Activated T-helper 1 cell treated with anti-CD3 and anti-CD28 coated beads, Interleukin-12 subunit alpha, Interleukin-12 subunit beta, Interleukin-2, Interleukin-4 antibody, amounts not matched to agents 30 ng/mL and 10 ng/mL and 1 ng/mL, durations not matched to agents 14 hours and 24 hours and 36 hours (primary cell): Measurements from ENCODE around the gene RSPH6A. TPM values are rescaled to one million over a fixed set of nuclear protein-coding genes. Genes with fewer than 3 reads are reported as not detected.

Experiments used
- DNase-seq: peaks from one replicate; pipeline ENCODE4 v3.0.0; 2021; ENCODE audit warnings: low spot score
- H3K27ac Mint-ChIP-seq: one replicate; pipeline ENCODE4 v1.8.0; 2021; ENCODE audit warnings: mild to moderate bottlenecking, mixed read lengths
- H3K27me3 Mint-ChIP-seq: one replicate; pipeline ENCODE4 v1.8.0; 2022; ENCODE audit warnings: mild to moderate bottlenecking, moderate library complexity, mixed read lengths; ENCODE audit not compliant: insufficient read depth
- H3K36me3 Mint-ChIP-seq: one replicate; pipeline ENCODE4 v1.8.0; 2021; ENCODE audit warnings: low read depth, mixed read lengths
- H3K4me1 Mint-ChIP-seq: one replicate; pipeline ENCODE4 v1.8.0; 2021; ENCODE audit warnings: low read depth, mixed read lengths
- H3K4me3 Mint-ChIP-seq: one replicate; pipeline ENCODE4 v1.8.0; 2021; ENCODE audit warnings: mild to moderate bottlenecking, moderate library complexity, mixed read lengths
- H3K9me3 Mint-ChIP-seq: one replicate; pipeline ENCODE4 v1.8.0; 2021; ENCODE audit warnings: mixed read lengths
- intact Hi-C: fragments of 100-400 bp; cut with micrococcal nuclease; formaldehyde crosslinking; loops from one replicate; pipeline ENCODE4 v1.15.1; 2024
- total RNA-seq: library from RNA; stranded (reverse); gene quantifications from 2 replicates; pipeline ENCODE4 v1.2.3, GENCODE V29; 2022

The RSPH6A gene
- total RNA-seq, 1 donor from 2014 or later: 0.29 TPM

DNA sequence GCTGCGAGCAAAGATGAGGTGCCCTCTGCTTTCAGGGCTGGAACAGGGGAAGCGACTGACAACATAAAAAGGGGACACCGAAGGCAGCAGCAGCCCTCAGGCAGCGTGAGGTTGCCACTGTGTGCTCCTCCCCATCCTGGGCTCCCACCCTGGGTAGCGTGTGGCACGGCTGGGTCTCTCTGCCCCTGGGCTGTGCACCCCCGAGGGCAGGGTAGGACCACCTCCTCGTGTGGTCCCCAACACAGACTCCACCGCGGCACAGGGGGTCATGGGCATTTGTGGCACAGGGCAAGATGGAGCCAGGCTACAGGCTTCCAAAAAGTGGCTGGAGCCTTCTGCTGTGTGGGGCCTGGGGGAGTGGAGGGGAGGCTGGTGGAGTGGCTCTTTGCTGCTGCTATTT is 6.5 kb upstream of the RSPH6A start:
- DNase-seq: no peak
- Mint-ChIP-seq H3K27me3 (no peaks in the 10 kb centered on the region), H3K27ac (no peak overlapping the region), H3K4me3 (no peak overlapping the region), H3K4me1 (no peaks in the 10 kb centered on the region), H3K36me3 (peaks cover 23% of the 10 kb centered on the region), H3K9me3 (no peaks in the 10 kb centered on the region)
- intact Hi-C loops: no loop called here

DNA sequence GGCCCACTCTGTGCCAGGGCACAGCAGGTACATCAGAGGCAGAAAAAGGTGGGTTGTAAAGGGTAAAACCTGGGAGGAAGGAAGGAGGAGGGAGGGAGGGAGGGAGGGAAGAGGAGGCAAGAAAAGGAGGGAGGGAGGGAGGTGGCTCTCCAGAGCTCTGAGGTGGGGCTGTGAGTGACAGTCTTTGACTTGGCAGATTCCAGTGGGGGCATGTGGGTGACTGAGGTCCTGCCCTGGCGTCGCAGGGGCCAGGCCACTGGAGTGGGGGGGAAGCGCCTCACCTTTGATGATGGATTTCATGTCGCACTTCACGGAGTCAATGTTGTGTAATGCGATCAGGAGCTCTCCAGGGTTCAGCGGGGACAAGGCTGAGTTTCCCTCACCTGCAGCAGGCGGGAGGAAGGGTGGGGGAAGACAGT is 6.0 kb upstream of the RSPH6A start:
- Mint-ChIP-seq H3K4me3 (no peak overlapping the region), H3K9me3 (no peaks in the 10 kb centered on the region), H3K27me3 (no peaks in the 10 kb centered on the region), H3K4me1 (no peaks in the 10 kb centered on the region), H3K36me3 (peaks cover 22% of the 10 kb centered on the region), H3K27ac (no peak overlapping the region)
- intact Hi-C loops: no loop called here
- DNase-seq: no peak

DNA sequence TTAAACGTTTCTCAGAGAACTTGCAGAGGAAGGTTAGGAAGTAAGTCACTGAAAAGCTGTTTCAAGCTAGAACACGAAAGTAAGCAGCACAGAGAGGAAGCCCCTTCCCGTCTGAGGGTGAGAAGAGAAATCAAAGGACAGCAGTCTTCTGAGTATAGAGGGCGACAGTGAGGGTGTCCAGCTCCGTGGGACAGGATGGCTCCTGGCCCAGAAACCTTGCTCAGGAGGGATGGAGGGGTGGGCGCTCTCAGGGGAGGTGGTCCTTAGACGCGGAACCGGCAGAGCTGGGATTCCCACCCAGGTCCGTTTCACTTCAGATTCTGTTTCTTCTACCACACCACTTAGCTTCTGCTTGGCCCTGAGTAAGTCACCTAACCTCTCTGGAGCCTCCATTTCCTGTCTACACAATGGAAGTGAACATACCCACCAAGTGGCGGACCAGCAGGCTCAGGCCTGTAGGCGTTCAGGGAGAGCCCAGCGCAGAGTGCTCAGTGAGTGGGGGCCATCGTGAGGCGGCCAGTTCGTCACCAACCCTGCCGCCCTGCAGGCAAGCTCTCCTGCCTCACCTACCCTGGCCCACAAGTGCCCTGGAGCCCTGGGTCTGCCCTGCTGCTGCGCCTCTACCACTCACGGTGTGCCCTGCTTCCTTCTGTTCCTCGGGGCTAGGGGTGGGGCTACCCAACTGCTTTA is 5.5 kb upstream of the RSPH6A start:
- Mint-ChIP-seq H3K4me1 (no peaks in the 10 kb centered on the region), H3K27ac (no peak overlapping the region), H3K4me3 (no peak overlapping the region), H3K27me3 (no peaks in the 10 kb centered on the region), H3K9me3 (no peaks in the 10 kb centered on the region), H3K36me3 (peaks cover 16% of the 10 kb centered on the region)
- no peak for DNase-seq
- intact Hi-C loops: no loop called here

DNA sequence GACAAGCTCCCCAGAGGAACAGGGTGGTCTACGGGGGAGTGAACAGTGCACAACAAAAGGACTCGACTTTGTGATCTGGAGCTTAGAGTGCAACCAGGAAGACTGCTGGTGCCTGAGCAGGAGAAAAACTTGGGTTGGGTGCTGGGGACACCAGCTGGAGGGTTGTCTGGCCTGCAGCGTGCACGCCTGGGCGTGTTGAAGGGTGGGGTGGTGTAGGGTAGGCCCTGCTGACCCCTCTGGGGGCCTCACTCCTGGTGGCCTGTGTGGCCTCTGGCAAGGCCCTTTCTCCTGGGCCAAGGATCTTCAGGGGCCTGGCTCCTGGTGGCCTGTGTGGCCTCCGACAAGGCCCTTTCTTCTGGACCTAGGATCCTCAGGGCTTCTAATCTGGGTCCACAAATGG is 4.7 kb upstream of the RSPH6A start:
- no peaks in the 10 kb centered on the region for H3K9me3 Mint-ChIP-seq
- no peak for DNase-seq
- intact Hi-C loops: no loop called here
- no peak overlapping the region for H3K27ac Mint-ChIP-seq
- H3K36me3 Mint-ChIP-seq: peaks cover 16% of the 10 kb centered on the region
- H3K4me3 Mint-ChIP-seq: no peak overlapping the region
- H3K27me3 Mint-ChIP-seq: no peaks in the 10 kb centered on the region
- H3K4me1 Mint-ChIP-seq: no peaks in the 10 kb centered on the region

DNA sequence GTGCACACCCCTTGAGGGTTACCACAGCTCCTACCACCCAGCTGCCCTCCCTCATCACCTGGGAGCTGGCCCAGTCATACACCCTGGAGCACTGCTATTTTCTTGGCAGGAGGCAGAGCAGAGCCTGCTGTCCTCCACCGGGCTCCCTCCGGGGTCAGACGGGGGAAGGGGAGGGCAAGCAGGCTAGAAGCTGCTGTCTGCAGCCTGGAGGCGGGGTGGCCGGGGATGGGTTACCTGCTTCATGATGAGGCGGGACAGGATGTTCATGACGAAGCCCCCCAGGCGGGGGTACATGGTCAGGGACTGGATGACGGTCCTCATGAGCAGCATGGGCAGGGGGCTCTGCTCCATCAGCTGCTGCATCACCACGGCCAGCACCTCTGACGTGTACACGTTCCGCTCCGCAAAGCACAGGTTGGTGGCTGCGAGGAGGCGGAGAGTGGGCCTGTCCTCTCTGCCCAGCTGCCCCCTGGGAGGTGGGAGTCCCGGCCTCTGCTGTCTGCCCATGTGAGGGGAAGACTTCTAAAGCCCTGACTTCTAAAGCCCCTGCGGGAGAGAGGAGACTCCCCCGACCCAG is 2.7 kb upstream of the RSPH6A start:
- Mint-ChIP-seq H3K27ac (no peak overlapping the region), H3K4me1 (no peaks in the 10 kb centered on the region), H3K4me3 (no peak overlapping the region), H3K27me3 (no peaks in the 10 kb centered on the region), H3K9me3 (no peaks in the 10 kb centered on the region), H3K36me3 (peaks cover 7% of the 10 kb centered on the region)
- no peak for DNase-seq
- intact Hi-C loops: loop anchor here (1.0 to 2.0 kb wide), 5 partner anchors 19 to 84 kb away; partner anchors contain the start of gene MYPOP

DNA sequence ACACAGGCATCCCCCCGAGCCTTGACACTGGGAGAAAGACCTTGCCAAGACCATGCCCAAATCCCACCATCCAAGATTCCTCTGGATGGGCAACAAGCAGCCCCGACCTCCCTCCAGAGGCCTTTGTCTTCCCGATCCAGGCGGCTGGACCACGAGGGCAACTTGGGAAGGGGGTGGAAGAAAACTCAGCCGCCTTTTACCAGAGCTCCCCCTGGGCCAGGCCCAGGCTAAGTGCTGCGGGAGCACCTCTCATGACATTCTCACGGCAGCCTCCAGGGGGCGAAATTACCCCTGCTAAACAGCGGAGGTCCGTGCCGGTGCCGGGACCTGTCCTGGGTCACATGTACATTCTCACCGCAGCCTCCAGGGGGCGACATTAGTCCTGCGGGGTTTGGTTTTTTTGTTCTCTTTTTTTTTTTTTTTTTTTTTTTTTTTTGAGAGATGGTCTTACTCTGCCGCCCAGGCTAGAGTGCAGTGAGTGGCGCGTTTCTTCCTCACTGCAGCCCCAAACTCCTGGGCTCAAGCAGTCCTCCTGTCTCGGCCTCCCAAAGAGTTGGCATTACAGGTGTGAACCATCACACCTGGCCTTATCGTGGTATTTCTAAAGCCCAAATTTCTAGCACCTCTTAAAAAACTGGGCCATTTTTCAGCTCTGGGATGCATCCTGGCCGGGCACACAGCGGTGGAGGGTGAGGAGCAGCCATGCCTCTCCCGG is 2.1 kb upstream of the RSPH6A start:
- Mint-ChIP-seq H3K4me1 (no peaks in the 10 kb centered on the region), H3K4me3 (no peak overlapping the region), H3K27ac (no peak overlapping the region), H3K27me3 (no peaks in the 10 kb centered on the region), H3K9me3 (no peaks in the 10 kb centered on the region), H3K36me3 (peaks cover 7% of the 10 kb centered on the region)
- intact Hi-C loops: loop anchor here (1.0 to 2.0 kb wide), 5 partner anchors 18 to 85 kb away; partner anchors contain the start of gene MYPOP
- DNase-seq: peak; percentile 89

DNA sequence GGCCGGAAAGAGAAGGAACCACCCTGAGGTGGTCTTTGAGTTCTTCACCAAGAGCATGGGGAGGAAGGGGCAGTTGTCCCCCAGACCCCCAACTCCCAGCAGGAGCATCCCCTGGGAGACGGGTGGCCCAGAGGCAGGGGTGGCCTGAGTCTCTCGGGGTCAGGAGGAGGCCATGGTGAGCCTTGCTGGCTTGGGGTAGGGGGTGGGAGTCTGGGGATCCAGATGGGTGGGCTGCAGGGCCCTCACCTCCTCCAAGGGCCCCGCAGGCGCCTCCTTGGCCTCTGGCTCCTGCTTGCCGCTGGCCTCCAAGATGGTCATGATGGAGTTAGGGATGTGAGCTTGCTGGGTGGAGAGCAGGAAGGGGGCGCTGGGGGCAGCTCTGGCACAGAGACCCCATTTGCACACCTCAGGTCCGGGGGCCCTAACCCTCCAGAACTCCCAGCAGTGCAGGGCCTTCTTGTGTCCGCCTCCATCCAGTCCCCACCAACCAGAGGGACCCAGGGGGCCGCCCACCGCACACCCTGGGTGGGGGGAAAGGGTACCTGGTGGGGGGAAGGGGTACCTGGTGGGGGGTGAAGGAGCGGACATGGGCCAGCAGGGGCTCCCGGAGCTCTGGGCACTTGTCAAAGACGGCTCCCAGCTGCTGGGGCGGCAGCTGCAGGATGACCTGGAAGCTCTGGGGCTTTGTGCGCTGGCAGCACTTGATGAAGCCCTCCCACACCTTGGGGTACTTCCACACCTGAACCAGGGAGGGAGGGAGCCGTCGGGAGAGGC is 1.3 kb upstream of the RSPH6A start:
- Mint-ChIP-seq H3K4me3 (no peak overlapping the region), H3K36me3 (peaks cover 7% of the 10 kb centered on the region), H3K9me3 (no peaks in the 10 kb centered on the region), H3K27me3 (no peaks in the 10 kb centered on the region), H3K4me1 (no peaks in the 10 kb centered on the region), H3K27ac (no peak overlapping the region)
- no peak for DNase-seq
- intact Hi-C loops: loop anchor here (1.0 to 2.0 kb wide), 5 partner anchors 18 to 86 kb away; partner anchors contain the start of gene MYPOP

DNA sequence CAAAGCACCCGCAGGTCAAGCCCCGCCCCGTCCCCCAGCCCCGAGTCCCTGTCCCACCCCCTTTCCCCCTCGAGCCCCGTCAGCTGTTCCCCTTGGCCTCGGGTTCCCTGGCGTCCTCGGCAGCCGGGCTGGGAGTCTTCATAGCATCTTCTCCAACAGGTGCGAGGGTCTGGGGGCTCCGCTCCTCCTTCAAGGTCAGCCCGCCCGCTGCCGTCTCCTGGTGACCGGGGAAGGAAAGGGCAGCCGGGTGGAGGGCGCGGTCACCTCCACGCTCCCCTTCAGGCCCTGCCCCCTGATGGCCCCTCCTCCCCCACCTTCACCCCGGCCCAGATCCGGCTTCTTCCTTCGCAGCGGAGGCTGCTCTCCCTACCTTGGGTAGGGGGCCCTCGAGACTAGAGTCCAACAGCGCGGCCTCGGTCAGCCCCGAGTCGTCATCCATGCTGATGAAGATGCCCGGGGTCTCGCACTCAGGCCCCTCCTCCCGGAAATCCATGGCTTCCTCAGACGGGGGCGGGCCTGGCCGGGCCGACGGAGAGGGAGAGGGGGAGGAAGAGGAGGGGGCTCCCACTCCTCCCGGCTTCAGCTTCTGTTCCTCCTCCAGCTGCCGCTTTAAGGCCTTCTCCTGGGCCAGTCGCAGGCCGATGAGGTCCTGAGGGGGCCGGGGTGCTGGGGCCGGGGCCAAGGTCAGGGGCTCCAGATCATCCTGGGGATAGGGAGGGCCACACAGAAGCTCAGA is 541 bp upstream of the RSPH6A start:
- intact Hi-C loops: loop anchor here (2.0 kb wide), 1 partner anchor 17 kb away; no protein-coding TSS in a partner anchor
- H3K4me3 Mint-ChIP-seq: no peak overlapping the region
- DNase-seq: no peak
- no peaks in the 10 kb centered on the region for H3K4me1 Mint-ChIP-seq
- peaks cover 4% of the 10 kb centered on the region for H3K36me3 Mint-ChIP-seq
- H3K27ac Mint-ChIP-seq: no peak overlapping the region
- H3K27me3 Mint-ChIP-seq: no peaks in the 10 kb centered on the region
- H3K9me3 Mint-ChIP-seq: no peaks in the 10 kb centered on the region

DNA sequence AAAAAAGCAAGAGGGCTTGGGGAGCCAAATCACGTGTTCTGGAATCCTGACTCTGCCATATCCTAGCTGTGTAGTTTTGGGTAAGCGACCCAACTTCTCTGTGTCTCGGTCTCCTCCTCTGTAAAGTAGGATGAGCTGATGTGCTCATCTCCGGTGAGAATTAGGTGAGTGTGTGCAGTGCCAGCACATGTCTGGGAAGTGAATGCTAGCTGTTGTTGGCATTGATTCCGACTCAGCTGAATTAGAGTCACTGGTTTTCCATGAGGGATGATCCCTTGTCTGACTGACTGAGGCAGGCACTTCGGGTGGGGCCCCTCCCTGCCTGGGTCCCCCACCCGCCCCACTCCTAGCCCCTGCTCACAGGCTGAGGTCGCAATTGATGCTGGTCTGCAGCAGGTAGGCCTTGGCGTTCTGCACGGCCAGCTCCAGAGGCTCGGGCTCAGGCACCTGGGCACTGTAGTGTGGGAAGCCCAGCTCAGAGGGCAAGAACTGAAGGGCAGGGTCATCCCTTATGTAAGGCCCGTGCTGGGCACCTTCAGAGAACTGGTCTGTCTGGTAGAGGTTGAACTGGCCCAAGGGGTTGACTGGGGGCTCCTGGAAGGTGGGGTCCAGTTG is 835 bp downstream of the RSPH6A start:
- Mint-ChIP-seq H3K9me3 (no peaks in the 10 kb centered on the region), H3K4me3 (no peak overlapping the region), H3K4me1 (peaks cover 6% of the 10 kb centered on the region), H3K27ac (no peak overlapping the region), H3K36me3 (no peaks in the 10 kb centered on the region), H3K27me3 (no peaks in the 10 kb centered on the region)
- intact Hi-C loops: no loop called here
- no peak for DNase-seq

DNA sequence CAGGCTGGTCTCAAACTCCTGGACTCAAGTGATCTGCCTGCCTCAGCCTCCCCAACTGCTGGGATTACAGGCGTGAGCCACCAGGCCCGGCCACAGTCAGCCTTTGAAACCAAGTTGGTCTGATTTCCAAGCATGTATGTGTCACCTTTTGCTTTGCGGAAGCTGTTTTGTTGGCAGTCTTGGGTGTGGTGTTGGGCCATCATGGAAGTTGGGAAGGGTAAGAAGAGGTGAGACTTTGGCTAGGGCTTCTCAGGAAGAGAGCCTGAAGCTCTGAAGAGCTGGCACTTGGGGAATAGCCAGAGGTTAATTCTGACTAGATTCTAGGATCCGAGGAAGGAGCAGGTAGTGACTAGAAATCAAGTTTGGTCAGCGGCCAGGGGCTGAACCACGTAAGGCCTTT is 2.8 kb downstream of the RSPH6A start:
- Mint-ChIP-seq H3K4me1 (peaks cover 7% of the 10 kb centered on the region), H3K36me3 (no peaks in the 10 kb centered on the region), H3K27me3 (no peaks in the 10 kb centered on the region), H3K27ac (no peak overlapping the region), H3K4me3 (no peak overlapping the region), H3K9me3 (no peaks in the 10 kb centered on the region)
- intact Hi-C loops: no loop called here
- DNase-seq: no peak

DNA sequence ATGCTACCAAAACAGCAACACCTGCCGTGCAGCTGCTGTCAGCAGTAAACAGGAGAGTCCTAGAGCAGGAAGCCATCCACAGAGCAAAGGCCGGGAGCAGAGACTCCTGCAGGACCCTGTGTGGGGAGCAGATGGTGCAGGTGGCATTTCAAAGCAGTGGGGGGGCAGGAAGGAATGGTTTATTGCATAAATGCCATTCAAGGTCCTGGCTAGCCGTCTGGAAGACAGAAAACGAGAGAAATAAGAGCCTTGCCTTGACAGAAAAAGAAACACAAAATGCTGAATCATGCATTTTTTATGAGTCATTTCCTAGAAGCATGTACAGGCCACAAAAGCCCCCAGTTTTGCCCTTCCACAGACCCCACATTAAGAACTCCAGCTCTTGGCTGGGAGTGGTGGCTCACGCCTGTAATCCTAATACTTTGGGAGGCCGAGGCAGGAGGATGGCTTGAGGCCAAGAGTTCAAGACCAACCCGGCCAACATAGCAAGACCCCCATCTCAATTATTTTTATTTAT is 5.4 kb downstream of the RSPH6A start:
- no peaks in the 10 kb centered on the region for H3K9me3 Mint-ChIP-seq
- intact Hi-C loops: no loop called here
- H3K4me1 Mint-ChIP-seq: peaks cover 7% of the 10 kb centered on the region
- peak overlapping the region; percentile 21 for H3K27ac Mint-ChIP-seq
- peaks cover 5% of the 10 kb centered on the region for H3K27me3 Mint-ChIP-seq
- DNase-seq: no peak
- H3K4me3 Mint-ChIP-seq: no peak overlapping the region
- H3K36me3 Mint-ChIP-seq: no peaks in the 10 kb centered on the region

DNA sequence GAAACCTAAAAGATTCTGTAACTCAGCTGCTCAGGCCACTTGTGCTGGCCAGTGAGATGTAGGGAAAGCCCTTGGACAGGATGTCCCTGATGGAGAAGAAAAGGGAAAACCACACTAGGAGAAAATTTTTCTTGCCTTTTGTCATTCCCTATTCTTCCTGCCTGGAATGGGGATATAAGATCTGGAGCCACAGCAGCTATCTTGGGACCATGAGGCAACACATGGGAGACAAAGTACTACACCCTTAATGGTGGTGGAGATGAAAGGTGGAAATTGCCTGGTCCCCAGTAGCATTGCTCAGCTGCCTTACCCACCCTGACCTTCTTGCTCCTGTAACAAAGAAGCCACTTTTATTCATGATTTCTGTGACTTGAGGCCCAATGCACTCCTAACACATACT is 9.4 kb downstream of the RSPH6A start:
- no peak overlapping the region for H3K4me3 Mint-ChIP-seq
- intact Hi-C loops: no loop called here
- H3K36me3 Mint-ChIP-seq: no peaks in the 10 kb centered on the region
- H3K4me1 Mint-ChIP-seq: peaks cover 7% of the 10 kb centered on the region
- no peak for DNase-seq
- no peak overlapping the region for H3K27ac Mint-ChIP-seq
- H3K9me3 Mint-ChIP-seq: no peaks in the 10 kb centered on the region
- peaks cover 14% of the 10 kb centered on the region for H3K27me3 Mint-ChIP-seq
